GM18858 (cell line): Measurements from ENCODE around the gene GRK6.
A peak's percentile ranks its signal among the peaks of the same experiment; 100 is the strongest.

ENCODE experiments used
- ATAC-seq: cut with Tn5 transposase; IDR thresholded peaks from one replicate; pipeline ENCODE4 v1.9.1; 2021; ENCODE audit not compliant: unreplicated experiment

The GRK6 gene

DNA sequence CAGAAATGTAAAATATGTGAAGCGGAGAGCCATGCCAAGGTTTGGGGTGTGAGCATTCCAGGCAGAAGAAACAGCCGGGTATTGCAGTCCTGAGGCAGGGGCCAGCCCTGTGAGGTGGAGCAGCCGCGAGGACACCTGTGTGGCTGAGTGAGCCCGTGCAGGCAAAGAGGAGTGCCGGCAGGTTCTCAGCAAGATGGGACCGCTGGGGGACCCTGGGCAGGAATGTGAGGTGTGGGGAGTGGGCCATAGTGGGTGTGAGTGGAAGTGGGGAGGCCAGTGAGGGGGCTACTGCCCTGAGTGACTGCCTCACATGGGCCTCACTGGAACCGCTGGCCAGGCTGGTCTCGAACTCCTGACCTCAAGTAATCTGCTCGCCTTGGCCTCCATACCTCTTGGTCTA, 12.0 kb downstream of the GRK6 start:
- ATAC-seq = no peak

DNA sequence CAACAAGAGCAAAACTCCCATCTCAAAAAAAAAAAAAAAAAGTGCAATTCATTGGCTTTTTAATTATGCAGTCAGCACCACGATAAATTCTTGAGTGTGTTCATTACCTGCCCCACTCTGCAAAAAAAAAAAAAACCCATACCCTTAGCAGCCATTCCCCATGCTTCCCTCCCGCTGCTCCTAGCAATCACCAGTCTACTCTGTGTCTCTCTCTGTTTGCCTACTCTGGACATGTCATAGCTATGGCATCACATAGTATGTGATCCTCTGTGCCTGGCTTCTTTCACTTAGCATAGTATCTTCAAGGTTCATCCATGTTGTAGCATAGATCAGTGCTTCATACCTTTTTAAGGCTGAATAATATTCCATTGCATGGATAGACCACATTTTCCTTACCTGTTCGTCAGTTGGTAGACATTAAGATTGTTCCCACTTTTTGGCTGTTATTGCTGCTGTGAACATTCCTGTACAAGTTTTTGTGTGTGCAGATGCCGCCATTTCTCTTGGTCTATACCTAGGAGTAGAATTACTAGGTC, 13.1 kb downstream of the GRK6 start:
- ATAC-seq = no peak

GRCh38 chr5:177440211-177440989, 13.9 kb downstream of the GRK6 start:
- ATAC-seq = no peak

GRCh38 chr5:177440990-177441780, 14.7 kb downstream of the GRK6 start:
- no peak for ATAC-seq

DNA sequence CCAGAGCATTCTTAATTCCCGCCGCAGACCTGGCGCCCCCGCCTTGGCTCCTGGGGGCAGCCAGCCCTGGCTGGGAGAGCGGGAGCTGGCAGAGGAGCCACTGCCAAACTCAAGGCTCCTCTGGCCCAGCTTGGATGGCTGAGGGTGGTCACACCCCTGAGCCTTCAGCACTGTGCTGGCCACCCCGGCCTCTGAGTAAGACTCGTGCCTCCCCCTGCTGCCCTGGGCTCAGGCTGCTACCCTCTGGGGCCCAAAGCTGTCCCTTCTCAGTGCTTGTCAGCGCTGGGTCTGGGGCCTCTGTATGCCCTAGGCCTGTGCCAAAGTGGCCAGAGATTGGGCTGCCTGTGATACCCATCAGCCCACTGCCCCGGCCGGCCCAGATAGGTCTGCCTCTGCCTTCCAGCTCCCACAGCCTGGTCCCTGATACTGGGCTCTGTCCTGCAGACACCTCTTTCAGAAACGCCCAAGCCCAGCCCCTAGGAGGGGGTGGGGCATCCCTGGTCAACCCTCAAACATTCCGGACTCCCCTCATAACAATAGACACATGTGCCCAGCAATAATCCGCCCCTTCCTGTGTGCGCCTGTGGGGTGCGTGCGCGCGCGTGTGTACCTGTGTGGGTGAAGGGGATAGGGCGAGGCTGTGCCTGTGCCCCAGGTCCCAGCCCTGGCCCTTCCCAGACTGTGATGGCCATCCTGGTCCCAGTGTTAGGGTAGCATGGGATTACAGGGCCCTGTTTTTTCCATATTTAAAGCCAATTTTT, 15.8 kb downstream of the GRK6 start:
- ATAC-seq = no peak

GRCh38 chr5:177443144-177443983, 16.9 kb downstream of the GRK6 start:
- ATAC-seq = no peak

DNA sequence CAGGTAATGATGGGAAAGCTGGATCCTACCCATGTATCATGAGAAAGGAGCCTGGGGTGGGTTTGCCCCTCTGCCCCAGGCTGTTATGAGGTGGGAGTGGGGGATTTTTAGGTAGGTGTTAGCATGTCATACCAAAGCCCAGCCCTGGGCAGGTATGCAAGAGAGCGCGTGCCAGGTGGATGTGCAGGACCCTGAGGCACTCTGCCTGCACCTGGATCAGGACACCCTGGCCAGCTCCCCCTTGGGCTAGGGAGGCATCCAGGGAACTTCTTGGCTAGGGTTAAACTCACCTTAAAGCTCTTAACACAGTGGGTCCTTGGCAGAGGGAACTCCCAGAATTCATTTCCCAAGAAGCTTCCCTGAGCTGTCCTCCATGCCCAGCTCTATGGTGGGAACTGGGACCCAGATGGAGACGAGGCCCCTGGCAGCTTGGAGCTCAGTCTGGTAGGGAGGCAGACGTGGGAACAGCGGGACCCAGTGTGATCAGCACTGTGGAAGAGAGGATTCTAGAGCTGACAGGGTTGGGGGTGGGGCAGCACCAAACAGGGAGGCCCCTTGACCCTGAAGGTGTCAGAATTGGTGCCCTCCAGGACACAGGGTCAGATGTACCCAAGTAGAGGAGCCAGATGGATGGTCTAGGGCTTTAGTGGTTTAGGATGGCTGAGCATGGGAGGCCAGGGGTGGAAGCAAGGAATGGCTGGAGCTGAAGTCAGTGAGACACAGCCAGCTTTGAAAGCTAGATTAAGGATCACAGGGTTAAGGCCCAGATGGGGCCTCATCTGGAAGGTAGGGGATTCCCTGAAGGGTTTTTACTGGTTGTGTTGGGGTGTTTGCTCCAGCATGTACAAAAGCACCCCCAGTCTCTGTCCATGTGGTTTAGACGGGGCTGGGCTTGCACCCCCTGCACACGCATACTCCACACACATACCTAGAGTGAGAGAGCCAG, 17.9 kb downstream of the GRK6 start:
- ATAC-seq = no peak

GRCh38 chr5:177445052-177445916, 18.8 kb downstream of the GRK6 start:
- ATAC-seq = no peak

- ATAC-seq = no peak
Observed at GRCh38 chr5:177445917-177446199, 19.4 kb downstream of the GRK6 start.

DNA sequence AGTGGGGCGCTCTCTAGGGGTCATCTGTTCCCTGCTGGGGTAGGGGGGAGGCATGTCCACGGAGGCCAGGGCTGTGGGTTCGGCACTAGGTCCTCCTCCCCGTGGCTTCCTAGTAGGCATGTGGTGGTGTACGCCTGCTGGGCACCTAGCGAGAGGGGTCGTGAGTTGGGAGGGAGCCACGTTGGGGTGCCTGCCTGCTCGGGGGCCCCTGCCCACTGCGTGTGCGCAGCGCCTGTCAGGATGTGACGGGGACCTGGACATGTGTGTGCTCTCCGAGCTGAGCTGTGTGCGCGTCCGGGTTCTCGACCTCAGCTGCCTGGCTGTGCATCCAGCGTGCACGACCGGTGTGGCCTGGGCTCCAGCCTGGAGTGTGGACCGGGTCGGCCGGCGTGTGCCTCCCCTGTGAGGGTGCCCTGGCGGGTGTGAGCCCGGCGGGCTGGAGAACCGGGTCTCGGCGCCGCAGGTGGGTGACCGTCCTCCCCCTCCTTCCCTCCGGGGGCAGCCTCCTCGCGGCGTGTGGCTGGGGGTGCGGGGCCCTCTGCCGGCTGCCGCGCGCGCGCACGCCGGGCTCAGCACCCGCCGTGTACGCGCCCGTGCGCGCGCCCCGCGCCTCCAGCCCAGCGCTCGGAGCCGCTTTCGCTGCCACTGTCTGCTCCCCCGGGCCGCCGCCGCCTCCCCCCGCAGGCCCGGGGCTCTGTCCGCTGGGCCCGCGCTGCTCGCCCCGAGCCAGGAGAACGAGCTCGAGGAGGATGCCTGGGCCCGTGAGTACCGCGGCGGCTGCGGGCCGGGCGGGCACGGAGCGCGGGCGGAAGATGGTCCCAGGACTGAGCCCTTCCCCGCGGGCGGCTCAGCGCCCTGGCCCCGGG, 20.0 kb downstream of the GRK6 start, which contains the start of gene PRR7:
Gene PRR7 (plus strand): TSS at position 615 of the 866 bp plus-strand sequence. CDS start 8,254 bp downstream, outside the sequence.
- peak; percentile 40 for ATAC-seq

DNA sequence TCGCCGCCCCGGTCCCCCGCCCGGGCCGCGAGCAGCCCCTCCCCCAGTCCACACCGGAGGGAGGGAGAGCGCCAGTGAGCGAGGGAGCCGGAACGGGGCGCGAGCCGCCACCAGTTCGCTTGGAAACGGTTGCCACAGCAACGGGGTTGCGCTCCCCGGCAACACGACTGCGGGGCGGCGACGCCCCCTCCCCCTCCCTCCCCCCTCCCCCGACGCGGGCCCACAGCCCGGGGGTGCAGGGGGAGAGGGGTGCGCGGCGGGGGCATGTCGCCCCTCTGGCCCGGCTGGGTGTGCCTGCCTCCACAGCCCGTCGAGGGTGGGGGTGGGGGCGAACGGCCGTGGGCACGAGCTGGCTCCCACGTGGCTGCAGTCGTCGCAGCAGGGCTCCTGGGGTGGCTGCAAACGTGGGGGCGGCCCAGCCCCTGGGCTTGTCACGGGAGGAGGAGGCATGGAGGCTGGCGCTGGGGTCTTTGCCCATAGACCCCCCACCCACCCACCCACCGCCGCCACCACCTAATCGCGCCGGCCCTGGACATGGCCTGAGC, 20.7 kb downstream of the GRK6 start:
- ATAC-seq = peak; percentile 17

DNA sequence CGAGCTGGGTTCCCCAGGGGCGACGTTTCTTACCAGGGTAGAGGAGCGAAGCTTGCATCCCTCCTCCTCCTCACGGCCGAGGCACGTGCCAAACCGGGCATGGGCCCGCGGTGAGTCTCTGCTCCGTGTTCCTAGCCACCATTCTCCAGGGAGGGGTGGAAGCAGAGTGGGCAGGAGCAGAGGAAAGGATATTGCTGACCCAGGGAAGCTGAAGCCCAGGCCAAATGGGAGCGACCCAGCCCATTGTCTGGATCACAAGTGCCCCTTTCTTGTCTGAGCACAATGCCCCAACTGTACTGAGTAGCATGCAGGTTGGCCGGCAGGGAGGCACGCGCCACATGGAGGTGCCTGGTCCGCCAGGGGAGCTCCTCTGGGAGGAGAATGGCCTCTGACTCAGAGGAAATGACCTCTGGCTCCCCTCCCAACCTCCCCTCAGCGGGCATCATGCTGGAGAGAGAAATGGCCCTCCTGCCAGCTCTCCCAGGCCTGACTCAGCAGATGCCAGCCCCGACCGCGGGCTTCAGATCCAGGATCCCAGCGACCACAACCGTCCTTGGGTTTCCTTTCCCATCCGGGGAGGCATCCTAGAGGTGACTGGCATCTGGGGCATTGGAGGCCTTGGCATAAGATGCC, 21.3 kb downstream of the GRK6 start:
- ATAC-seq = no peak

DNA sequence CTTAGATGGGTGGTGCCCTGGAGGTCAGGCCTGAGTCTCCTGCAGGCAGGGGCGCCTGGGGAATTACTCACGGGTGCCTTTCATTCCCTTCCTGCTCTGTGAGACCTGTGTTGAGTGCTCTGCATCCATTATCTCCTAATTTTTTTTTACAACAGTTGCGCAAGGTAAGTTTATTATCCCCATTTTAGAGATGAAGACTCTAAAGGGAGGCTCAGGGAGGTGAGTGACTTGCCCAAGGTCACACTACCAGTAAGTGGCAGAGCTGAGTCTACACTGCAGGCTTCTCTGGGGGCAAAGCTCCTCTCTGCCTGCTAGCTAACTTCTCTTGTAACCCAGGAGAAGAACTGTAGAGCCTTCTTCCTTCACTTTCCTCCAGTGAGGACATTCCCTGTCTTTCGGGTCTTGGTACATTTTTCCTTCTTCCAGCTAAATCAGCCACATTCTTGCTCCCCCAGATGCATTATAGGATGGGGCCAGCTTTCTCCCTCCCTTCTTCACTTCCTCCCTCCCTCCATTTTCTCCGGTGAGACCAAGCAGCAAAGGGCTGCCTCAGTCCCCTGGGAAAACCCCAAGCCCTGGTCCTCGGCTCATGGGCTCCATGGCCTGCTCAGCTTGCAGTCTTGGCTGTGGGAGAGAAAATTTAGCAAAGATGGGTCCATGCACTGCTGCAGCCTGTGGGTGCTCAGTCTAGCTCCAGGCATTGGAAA, 21.9 kb downstream of the GRK6 start:
- ATAC-seq = no peak

- ATAC-seq = no peak
Observed at GRCh38 chr5:177449140-177450061, 22.9 kb downstream of the GRK6 start.
